Loucy (cell line): Measurements from ENCODE around the gene XPO5.
"Not testable (repeated sequence)": the region's sequence is repeated elsewhere in the genome, so short reads cannot be mapped to it uniquely, and the experiment has no call there.

Experiments
- H2AFZ ChIP-seq: fragments of 200-600 bp; sonication (generic); 2 replicates; pipeline ENCODE4 v1.6.0; 2016; ENCODE audit warnings: antibody characterized with exemption, mild to moderate bottlenecking, low read length, moderate library complexity
- H3F3A ChIP-seq: fragments of 200-600 bp; 2 replicates; pipeline ENCODE4 v1.6.0; 2016; ENCODE audit warnings: antibody characterized with exemption, low read depth, mild to moderate bottlenecking
- H3K27me3 ChIP-seq: fragments of 200-600 bp; sonication (generic); 2 replicates; pipeline ENCODE4 v1.6.1; 2014; ENCODE audit warnings: low read length, mild to moderate bottlenecking; ENCODE audit not compliant: insufficient read depth, poor library complexity, severe bottlenecking
- H3K36me3 ChIP-seq: fragments of 200-600 bp; sonication (generic); 2 replicates; pipeline ENCODE4 v1.6.1; 2016; ENCODE audit warnings: low read length; ENCODE audit not compliant: insufficient read depth
- H3K4me1 ChIP-seq: fragments of 200-600 bp; sonication (generic); 2 replicates; pipeline ENCODE4 v1.5.1; 2014; ENCODE audit warnings: low read length, mild to moderate bottlenecking; ENCODE audit not compliant: insufficient read depth, poor library complexity, severe bottlenecking
- H3K4me2 ChIP-seq: fragments of 200-600 bp; sonication (generic); 2 replicates; pipeline ENCODE4 v1.6.0; 2014; ENCODE audit warnings: antibody characterized with exemption, low read length, low read depth, mild to moderate bottlenecking; ENCODE audit not compliant: poor library complexity, severe bottlenecking
- H3K4me3 ChIP-seq: fragments of 200-600 bp; sonication (generic); 2 replicates; pipeline ENCODE4 v1.5.1; 2014; ENCODE audit warnings: low read length, mild to moderate bottlenecking, mixed read lengths; ENCODE audit not compliant: poor library complexity, severe bottlenecking
- H3K79me2 ChIP-seq: fragments of 200-600 bp; sonication (generic); 2 replicates; pipeline ENCODE4 v1.6.1; 2014; ENCODE audit warnings: low read length; ENCODE audit not compliant: insufficient read depth
- H3K9ac ChIP-seq: fragments of 200-600 bp; sonication (generic); 2 replicates; pipeline ENCODE4 v1.6.0; 2014; ENCODE audit warnings: mild to moderate bottlenecking, low read depth, low read length, moderate library complexity; ENCODE audit not compliant: poor library complexity, severe bottlenecking
- H3K9me2 ChIP-seq: fragments of 200-600 bp; sonication (generic); replicated peaks from 2 replicates; pipeline ENCODE4 v1.6.1; 2016; ENCODE audit warnings: low read depth, low read length, mixed read lengths
- H3K9me3 ChIP-seq: fragments of 200-600 bp; sonication (generic); 2 replicates; pipeline ENCODE4 v1.6.1; 2014; ENCODE audit warnings: mild to moderate bottlenecking, antibody characterized with exemption, low read length, low read depth; ENCODE audit not compliant: insufficient read depth
- H4K20me1 ChIP-seq: fragments of 200-600 bp; sonication (generic); 2 replicates; pipeline ENCODE4 v1.6.0; 2014; ENCODE audit warnings: antibody characterized with exemption, low read length, mild to moderate bottlenecking; ENCODE audit not compliant: insufficient read depth, poor library complexity, severe bottlenecking
- EZH2phosphoT487 ChIP-seq: fragments of 200-600 bp; IDR thresholded peaks from 2 replicates; pipeline ENCODE4 v1.6.1; 2018; ENCODE audit warnings: antibody characterized with exemption, mild to moderate bottlenecking, moderate library complexity, borderline replicate concordance
- TF ChIP-seq, protein P1 (sequence below): fragments of 200-600 bp; sonication (generic); conservative IDR thresholded peaks from 2 replicates; pipeline ENCODE4 v1.5.1; 2014; ENCODE audit warnings: mild to moderate bottlenecking, antibody characterized with exemption, low read length

XPO5 gene

DNA sequence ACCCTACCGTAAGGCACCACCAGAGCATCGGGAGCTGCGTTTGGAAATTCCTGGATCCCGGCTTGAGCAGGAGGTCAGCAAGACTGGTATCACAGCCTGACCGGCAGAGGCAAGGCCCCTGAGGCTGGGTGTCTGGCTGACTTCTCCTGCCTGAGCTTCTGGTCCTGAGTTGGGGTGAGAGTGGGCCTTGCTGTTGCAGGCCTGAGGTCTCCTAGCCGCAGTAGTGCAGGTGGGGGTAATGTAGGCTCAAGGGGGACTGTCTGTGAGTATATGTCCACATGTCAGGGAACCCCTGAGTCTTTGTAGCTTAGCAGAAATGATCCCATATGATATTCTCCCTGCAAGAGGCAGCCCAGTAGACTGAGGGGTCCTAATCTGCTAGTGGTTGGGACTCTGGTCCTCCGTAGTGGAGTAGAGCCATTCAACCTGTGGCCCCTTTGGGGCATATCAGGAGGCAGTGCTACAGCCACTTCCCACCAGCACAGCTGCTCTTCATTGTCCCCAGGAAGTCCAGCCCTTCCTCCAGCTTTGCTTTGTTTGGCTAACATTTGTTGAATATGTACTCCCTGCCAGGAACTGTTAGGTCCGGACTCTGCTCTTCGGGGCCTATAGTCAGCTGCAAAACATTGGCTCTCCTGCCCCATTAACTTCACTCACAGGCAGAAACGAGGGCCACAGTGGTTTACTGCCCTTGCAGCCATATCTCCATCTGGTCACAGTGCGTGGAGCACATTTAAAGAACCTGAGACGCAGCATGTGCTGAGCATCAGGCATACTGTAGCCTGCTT, 76.6 kb downstream of the XPO5 start:
- Histone ChIP-seq H2AFZ (no peak overlapping the region), H3K4me3 (no peak overlapping the region), H3K4me2 (no peak overlapping the region), H3K79me2 (no peaks in the 10 kb centered on the region), H3K27me3 (no peaks in the 10 kb centered on the region), H3K9me2 (no peaks in the 10 kb centered on the region), H3F3A (no peaks in the 10 kb centered on the region), H4K20me1 (no peaks in the 10 kb centered on the region), H3K36me3 (peaks cover 52% of the 10 kb centered on the region; the same call in 1 of the 2 replicates), H3K9me3 (no peaks in the 10 kb centered on the region), H3K9ac (no peak overlapping the region), H3K4me1 (peaks cover 9% of the 10 kb centered on the region)
- no peak for TF ChIP-seq EZH2phosphoT487
- TF ChIP-seq, protein P1, sequence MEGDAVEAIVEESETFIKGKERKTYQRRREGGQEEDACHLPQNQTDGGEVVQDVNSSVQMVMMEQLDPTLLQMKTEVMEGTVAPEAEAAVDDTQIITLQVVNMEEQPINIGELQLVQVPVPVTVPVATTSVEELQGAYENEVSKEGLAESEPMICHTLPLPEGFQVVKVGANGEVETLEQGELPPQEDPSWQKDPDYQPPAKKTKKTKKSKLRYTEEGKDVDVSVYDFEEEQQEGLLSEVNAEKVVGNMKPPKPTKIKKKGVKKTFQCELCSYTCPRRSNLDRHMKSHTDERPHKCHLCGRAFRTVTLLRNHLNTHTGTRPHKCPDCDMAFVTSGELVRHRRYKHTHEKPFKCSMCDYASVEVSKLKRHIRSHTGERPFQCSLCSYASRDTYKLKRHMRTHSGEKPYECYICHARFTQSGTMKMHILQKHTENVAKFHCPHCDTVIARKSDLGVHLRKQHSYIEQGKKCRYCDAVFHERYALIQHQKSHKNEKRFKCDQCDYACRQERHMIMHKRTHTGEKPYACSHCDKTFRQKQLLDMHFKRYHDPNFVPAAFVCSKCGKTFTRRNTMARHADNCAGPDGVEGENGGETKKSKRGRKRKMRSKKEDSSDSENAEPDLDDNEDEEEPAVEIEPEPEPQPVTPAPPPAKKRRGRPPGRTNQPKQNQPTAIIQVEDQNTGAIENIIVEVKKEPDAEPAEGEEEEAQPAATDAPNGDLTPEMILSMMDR: no peak

DNA sequence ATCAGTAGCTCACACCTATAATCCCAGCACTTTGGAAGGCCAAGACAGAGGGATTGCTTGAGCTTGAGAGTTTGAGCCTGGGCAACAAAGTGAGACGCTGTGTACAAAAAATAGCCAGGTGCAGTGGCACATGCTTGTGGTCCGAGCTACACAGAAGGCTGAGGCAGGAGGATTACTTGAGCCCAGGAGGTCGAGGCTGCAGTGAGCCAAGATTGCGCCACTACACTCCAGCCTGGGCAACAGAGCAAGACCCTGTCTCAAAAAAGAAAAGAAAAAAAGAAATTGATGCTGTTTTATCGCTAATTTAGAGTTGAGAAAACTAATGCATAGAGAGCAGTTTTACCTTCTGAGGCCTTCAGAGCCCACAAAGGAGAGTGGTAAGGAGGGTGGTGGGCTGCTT, 77.5 kb downstream of the XPO5 start:
- H3K4me1 ChIP-seq, H3K9me2 ChIP-seq, H2AFZ ChIP-seq, H3K27me3 ChIP-seq, H3K4me3 ChIP-seq, H3K9ac ChIP-seq, H4K20me1 ChIP-seq, H3K4me2 ChIP-seq, H3K9me3 ChIP-seq, H3K79me2 ChIP-seq, H3F3A ChIP-seq: not testable (repeated sequence)
- H3K36me3 ChIP-seq: peaks cover 46% of the 10 kb centered on the region; the same call in 1 of the 2 replicates

DNA sequence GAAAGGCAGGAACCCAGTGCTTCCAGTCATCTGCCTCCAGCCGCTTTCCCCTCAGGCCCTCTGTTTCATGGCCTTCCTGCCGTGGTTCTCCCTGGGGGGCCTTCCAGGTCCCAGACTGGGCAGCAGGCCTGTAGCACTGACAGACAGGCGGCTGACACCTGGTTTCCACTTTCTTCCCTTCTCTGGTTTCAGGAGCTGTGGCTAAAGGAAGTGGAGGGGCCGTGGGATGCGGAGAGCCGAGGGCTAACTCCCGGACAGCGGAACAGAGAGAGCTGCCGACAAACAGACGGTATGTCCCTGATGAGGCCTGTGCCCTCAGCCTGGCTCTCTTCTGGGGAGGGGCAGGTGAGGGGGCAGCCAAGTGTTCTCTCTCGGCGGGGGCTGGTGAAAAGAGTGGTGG, 78.1 kb downstream of the XPO5 start:
- Histone ChIP-seq H3K9me2 (no peaks in the 10 kb centered on the region), H3F3A (no peaks in the 10 kb centered on the region), H3K4me3 (no peak overlapping the region), H3K79me2 (no peaks in the 10 kb centered on the region), H4K20me1 (no peaks in the 10 kb centered on the region), H3K4me1 (peaks cover 9% of the 10 kb centered on the region), H3K9ac (no peak overlapping the region), H3K36me3 (peaks cover 41% of the 10 kb centered on the region; the same call in 1 of the 2 replicates), H3K4me2 (no peak overlapping the region), H2AFZ (no peak overlapping the region), H3K27me3 (no peaks in the 10 kb centered on the region), H3K9me3 (no peaks in the 10 kb centered on the region)
- TF ChIP-seq, protein P1: no peak
- no peak for TF ChIP-seq EZH2phosphoT487

DNA sequence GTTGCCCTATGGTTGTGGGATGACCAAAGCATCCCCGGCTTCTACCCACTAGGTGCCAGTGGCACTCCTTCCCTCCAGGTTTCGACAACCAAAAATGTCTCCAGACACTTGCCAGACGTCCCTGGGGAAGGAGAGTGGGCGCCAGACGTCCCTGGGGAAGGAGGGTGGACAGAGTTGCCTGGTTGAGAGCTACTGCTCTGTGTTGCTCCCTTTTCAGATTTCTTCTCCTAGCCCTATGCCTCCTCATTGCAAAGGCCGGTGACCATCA, 78.8 kb downstream of the XPO5 start:
- H3K36me3 ChIP-seq: peaks cover 36% of the 10 kb centered on the region; the same call in 1 of the 2 replicates
- H3K27me3 ChIP-seq: no peaks in the 10 kb centered on the region
- TF ChIP-seq EZH2phosphoT487: no peak
- TF ChIP-seq, protein P1: no peak
- no peak overlapping the region for H2AFZ ChIP-seq
- no peaks in the 10 kb centered on the region for H3K9me2 ChIP-seq
- no peaks in the 10 kb centered on the region for H3K9me3 ChIP-seq
- H3K4me2 ChIP-seq: no peak overlapping the region
- no peaks in the 10 kb centered on the region for H3F3A ChIP-seq
- no peaks in the 10 kb centered on the region for H4K20me1 ChIP-seq
- peaks cover 9% of the 10 kb centered on the region for H3K4me1 ChIP-seq
- H3K9ac ChIP-seq: no peak overlapping the region
- no peak overlapping the region for H3K4me3 ChIP-seq
- no peaks in the 10 kb centered on the region for H3K79me2 ChIP-seq
